ENCODE measurements around the gene RICTOR.

Gene RICTOR

DNA sequence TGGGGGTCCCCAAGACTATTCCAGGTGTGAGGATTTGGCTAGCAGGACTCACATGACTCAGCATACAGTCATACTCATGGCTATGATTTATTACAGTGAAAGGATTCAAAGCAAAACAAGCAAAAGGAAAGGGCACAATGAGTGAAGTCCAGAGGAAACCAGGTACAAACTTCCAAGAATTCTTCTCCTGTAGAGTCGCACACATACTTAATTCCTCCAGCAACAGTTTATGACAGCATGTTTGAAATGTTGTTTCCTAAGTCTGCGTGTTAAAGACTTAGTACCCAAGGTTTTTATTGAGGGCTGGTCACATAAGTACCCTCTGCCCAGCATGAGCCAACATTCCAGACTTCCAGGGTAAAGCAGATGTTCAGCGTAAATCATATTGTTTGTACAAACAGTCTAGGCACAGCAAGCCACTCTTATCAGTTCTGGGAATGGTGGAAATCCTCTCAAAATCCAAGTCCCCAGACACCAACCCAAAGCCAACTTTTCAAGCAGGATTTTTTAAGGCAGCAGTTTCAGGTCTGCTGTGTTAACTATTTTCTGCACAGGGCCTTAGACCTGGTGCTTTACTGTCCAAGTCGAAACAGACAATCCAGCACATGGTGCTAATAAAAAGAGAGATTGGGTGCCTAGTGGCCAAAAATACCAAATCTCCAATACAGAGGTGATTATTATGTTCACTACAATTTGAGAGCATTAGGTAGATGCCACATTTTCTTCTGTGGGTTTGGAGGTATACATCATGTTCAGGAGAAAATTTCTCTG lies 18.6 kb upstream of the RICTOR start:
- no peak for DNase-seq

DNA sequence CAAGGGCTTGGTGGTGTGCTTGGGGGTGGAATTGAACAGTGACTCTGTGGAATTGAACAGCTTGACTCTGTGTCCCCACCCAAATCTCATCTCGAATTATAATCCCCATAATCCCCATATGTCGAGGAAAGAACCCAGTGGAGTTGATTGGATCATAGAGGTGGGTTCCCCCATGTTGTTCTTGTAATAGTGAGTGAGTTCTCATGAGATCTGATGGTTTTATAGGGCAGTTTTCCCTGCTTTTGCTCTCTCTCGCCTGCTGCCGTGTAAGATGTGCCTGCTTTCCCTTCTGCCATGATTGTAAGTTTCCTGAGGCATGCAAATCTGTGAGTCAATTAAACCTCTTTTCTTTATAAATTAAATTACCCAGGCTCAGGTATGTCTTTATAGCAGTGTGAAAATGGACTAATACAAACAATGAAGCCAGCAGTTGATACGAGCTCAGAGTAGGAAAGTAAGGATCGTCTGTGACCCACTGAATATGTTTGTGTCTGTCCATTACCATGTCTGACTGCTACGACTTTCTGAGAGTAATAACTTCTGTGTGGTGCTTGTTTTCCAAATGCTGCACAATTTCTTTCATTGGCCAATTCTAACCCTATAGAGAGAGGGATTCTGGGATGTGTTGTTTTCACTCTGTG lies 17.9 kb upstream of the RICTOR start:
- DNase-seq, result no peak

DNA sequence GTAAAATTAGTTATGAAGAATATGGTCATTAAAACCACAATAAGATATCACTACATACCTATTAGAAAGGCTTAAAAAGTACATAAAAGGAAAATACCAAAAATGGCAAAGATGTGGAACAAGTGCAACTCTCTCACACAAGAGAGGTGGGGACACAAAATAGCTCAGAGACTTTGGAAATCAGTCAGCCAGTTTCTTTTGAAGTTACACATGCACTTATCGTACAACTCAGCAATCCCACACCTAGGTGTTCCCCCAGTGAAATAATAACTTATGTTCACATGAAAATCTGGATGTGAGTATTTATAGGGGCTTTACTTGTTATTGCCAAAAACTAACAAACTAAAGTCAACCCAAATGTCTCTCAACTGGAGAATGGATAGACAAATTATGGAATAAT lies 9.8 kb upstream of the RICTOR start:
- no peak for DNase-seq

DNA sequence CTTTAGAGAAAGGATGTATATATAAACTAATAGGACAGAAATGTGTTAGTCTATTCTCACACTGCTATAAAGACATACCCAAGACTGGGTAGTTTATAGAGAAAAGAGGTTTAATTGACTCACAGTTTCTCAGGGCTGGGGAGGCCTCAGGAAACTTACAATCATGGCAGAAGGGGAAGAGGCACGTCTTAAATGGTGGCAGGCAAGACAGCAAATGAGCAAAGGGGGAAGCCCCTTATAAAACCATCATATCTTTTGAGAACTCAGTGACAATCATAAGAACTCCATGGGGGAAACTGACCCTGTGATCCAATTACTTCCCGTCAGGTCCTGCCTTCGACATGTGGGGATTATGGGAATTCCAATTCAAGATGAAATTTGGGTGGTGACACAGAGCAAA lies 8.8 kb upstream of the RICTOR start:
- no peak for DNase-seq

DNA sequence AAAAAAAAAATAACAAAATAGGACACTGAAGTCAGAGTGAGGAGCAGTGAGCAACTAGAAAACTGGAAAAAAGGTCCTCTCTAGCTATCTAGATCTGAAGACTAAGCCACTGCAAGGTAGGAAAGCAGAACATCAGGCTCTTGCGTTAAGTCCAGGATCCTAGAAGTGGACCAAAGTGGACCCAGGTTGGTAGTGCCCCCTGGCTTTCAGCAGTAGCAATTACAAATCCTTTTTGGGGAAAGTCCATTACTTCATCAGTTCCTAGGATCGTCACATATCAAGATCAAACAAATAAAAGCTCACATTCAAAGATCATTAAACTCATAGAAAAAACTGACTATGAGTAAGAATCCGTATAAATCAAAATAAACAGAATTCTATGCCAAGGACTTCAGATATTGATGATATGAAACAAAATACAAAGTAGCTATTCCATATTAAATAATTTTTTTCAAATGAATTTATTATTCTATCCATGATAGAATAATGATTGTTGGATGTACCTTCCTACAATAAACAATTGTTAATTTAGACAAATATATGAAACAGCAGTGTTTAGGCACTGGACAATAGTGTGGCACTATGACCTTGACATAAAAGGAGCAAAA lies 6.5 kb upstream of the RICTOR start:
- DNase-seq, result no peak

DNA sequence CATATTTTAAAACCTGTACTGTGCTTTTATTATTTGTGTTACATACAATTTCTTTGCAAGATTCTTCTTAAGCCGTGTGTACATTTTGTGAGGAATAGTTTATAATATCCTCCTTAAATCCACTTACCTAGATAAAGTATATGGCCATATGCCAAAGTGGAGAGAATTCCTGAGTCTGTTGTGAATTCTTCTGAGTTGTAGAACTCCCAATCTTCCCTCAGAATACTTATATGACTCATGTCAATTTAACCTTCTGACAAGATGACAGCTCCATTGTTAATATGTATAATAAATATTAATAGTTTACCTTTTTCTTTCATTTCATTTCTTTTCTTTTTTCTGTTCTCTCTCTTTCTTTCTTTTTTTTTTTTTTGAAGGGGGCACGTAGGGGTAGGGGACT lies 6.0 kb upstream of the RICTOR start:
- no peak for DNase-seq

DNA sequence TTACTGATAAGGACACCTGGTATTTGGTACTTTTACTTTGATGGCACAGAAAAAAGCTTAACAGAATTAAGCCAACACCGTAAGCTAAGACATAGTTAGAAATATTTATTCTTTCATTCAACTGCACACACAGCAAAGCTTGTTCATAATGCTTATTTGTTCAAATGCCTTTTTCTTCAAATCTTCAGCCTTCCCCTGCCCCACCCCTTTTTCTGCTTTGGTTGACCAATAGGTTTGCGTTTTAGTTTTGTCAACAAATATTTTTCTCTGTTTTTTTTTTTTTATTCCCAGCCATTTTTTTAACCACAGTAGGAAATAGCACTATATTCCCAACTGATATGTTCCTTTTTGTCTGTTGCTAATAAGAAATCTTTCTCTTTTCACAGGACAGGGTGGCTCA lies 4.9 kb upstream of the RICTOR start:
- no peak for DNase-seq

DNA sequence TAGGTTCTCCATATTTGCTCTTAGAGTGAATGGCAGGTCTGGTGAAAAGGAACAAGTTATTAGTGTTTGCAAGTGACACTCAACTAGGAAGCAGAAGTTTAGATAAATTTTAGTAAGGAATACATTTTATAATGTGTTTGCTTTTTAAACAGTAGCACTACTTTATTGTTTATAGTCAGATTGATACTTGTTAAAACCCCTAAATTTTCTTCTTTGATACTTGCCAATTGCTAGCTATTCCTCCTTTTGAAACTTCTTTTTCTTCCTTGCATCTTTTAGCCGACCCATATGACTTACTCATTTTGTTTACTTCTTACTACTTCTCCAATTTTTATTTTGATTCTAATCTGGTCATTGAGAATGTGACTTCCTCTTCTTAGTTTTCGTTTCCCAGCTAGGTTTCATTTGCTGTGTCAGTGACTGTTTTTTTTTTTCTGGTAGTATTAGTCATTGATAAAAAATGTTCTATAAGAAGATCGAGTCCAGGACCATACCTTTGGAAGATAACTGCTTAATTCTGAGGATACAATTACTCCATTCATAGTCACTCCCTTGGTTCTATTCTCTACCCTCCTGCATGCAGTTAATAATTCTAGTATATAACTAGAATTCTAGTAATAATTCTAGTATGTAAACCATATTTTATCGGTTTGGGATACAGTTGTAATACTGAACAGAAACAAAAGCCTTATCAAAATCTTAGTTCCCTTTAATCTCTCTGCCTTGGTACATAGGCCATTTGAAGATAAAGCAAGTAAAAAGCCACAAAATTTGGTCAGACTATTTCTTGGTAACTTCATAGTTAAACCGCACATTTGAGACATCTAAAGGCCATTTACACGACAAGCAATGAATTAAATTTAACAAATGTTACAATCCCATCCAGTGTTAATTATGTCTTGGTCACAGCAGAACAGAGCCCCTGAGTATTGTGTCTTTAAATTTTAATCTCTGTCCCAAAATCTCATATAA lies 2.8 kb upstream of the RICTOR start:
- no peak for DNase-seq

DNA sequence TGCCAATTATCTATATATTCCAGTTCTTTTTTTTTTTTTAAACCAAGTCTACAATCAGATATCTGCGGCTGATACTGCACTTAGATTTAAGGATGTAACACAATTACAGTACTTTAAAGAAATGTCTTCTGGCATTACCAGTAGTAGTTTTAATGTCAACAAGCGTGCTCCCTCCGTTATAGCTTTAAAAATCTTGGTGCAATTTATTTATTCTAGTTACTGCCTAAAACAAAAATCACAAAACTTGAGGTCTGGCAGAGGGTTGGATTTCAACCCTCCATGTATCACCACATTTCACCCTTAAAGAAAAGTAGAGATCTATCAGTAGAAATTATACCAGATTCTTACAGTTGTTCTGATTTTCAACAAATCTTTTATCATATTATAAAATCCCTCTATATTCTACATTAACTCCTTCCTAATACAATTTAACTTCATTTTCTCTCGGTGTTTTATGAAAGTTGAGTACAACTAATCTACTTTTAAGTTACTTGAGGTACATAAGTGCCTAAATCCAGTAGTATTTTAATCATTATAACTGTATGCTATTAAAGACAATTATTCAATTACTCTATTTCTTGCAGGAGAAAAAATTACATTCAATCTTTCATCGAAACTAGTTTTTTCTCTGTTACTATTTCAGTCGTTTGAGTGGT lies 2.0 kb upstream of the RICTOR start:
- no peak for DNase-seq

DNA sequence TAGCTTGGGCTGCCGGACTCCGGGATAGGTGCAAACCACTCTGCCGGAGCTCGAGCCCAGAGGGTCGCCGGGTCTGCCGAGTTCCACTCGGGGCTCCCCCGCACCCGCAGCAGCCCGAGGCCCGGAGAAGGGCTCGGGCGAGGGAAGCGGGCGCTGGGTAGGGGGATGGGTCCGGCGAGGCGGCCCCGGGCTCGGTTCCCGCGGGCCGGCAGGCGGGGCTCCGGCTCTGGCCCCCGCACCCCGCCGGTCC lies 507 bp downstream of the RICTOR start:
- DNase-seq, result no peak

DNA sequence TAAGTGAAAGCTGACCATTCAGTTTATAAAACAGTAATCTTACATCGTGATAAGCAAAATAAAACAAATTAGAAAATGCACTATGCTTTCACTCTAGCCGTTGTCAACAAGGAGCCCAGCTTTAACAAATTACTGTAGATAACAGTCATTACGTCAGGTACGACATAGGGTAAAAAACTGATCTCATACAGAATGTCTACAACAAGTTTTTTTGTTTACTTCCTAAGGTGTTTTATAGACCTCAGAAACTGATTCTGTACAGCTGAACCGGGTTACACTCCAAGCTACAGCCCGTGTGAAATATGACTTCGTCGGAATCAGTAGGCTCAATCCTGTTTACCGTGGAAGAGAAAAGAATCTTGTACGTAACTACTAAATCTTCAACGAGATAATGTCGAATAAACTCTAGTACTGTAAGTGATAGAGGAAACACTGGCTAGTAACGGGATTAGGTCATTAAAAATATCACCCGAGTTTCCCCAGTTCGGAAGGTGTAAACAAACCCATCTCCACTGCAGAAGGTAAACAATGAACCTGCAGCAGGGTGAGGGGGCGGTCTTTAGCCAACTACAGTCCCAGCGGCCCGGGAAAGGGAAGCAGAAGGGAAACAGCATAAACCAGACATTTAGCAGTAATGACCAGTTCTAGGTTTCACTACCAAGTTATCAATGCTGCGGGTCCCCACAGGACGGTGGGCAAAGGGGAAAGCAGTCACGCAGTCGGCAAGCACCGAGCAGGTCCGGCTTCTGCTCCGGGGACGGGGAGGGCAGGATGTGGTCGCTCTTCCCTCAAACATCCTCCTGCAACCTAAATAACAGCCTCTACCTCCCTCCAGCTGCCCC lies 1.1 kb downstream of the RICTOR start:
- DNase-seq, result peak; percentile 26

DNA sequence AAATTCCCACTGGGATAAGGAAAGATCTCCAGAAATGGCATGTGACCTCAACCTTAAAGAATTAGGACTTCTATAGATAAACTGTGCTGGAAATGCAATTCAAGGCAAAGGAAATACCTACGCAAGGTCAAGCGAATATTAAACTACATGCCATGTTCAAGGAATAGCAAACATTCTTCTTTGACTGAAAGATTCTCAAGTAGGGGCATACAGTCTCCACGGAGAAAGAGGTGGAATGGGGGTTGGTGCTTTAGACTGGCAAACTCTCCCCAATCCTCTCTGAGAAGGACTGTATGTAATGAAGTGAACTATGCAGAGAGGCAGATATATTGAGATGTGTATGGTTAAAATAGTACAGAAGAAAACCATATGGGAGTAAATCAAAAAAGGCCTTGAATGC lies 6.1 kb downstream of the RICTOR start:
- no peak for DNase-seq

DNA sequence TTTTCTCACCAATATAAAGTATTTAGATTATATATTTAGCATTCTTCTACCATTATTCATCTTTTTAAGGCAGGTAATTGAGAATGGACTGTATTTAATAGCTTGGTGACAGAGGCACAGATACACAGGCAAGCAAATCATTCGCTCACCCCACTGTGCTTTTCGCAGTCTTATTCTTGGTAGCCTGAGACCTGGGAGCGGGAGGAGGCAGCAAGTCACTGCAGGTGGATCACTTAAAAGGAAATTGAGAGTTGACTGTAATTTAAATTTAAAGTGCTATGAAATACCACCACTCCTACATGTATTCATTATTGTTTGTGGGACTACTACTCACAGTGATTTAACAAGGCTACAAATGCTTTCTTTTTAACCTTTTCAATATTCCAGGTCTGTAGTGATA lies 9.7 kb downstream of the RICTOR start:
- DNase-seq, result no peak

DNA sequence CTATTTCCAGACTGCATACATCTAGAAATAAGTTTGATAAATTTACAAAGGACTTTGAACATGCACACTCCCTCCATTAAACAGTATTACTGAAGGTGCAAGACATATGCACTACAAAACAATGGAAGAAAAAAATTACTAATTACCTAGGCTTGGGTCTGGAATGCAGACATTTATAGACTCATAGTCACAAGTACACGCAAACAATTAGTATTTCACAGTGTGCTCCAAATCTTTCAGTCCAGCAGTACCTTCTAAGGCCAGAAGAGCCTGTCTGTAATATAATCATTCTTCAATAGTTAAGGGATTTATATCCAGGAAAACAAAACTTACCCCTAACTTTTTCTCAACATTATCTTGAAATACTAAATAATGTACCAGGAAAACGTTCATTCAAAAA lies 11.2 kb downstream of the RICTOR start:
- no peak for DNase-seq

DNA sequence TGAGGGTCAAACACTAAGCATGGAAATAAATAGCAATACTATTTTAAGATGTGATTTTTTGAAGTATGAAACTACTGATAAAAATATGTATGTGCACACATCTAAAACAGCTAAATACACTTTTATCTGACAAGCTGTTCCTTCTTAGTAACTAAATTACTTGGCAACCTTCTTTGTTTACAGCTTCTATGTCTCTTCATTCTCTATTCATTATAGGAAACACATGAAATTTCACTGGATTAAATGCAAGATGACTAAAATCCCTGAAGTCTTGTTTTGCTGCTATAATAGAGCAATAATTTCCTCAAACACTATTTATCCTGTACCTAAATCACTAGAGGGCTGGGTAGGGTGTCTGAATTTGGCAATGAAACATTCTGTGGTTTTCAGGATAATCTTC lies 11.7 kb downstream of the RICTOR start:
- no peak for DNase-seq

DNA sequence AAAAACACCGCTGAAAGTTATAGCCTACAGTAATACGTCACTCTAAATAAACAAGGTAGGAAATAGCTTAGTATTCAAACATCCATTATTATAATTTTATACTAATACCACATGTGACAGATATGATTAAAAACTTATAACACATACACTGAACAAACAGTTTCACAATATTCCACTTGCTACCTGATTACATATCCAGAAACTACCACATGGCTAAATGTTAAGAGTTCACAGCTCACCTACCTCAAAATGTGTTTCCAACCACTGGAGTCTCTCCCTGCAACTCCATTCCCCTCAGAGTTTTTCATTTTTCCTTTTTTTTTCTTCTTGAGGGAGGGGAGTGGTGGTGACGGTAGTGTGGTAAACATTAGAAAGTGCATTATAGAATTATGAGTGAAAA lies 12.1 kb downstream of the RICTOR start:
- no peak for DNase-seq

DNA sequence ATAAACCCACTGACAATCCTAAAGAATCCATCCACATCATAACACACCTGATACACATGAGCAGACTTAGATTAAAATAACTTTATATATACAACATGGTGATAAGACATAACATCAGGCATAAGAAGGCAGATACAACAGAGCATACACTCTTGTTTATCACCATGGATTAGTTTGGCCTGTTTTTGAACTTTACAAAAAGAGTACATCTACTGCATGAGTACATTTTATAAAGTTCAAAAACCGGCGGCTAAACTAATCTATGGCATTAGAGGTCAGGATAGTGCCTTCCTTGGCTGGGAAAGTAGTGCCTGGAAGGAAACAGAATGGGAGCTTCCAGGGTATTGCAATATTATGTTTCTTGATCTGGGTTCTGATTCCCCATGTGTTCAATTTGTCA lies 15.1 kb downstream of the RICTOR start:
- DNase-seq, result no peak

DNA sequence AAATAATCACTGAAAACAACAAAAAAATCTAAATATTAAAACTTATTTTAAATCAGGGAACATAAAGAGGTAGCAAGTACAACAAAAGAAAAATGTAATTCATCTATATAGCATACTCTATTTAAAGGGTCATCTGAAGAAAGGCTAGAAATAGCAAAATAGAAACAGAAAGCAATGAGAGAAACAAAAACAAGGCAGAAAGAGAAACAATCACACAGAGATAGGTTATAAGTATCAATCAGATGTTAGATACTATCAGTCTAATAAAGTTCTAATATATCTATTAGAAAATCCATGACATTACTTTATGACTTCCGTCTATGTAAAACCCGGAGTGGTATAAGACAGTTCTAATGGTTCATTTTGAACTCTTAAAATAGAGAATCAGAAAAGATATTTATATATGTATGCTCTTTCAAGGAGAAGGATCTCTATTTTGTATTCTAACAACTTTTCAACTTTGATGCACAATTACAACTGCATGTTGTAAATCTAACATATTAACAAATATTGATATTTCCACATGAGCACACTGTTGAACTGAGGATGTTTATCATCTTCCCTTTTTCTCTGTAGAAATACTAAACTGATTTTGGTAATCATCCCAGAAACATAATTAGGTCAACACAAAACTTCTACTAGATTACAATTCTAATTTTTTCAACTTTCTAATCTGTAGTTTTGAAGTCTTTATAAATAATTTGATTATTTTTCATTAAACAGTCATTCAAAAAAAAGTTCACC lies 15.8 kb downstream of the RICTOR start:
- no peak for DNase-seq

DNA sequence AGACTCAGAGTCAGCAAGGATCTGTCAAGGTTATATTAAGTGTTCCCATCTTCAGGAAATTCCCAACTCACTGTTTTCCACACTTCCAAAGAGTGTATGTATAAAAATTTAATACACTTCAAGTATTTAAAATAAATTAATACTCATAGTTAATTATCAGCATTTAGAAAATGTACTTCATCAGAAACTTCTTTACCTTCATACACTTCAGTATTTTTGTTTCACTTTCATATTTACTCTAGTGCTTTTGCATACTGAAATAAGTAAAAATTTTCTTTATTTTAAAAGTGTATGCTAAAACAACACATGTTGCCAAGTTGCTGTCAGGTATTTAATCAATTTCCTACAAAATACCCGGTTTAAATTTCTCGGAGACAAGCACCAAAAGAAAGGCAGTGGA lies 16.5 kb downstream of the RICTOR start:
- no peak for DNase-seq

DNA sequence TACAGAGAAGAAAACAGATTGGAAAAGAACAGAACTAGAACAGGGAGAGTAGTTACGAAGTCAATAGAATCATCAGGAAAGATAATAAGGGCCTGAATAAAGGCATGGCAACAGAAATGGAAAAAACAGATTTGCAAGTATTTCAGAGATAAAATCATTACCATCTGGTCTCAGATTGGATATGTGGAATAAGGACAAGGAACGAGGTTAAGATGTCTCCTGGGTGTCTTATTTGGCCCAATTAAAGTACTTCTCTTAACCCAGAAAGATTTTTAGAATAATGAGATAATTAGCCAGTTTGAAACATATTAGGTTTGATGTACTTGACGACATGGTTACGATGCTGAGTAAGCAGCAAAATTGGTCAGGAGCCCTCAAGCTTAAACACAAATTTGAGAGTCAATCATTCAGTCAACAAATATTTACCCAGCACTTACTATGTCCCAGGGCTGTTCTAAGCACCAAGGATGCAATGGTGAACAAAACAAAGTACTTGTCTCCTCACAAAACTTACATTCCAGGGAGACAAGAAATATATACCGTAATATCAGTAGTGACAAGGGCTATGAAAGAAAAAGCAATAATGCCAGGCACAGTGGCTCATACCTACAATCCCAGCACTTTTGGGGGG lies 18.3 kb downstream of the RICTOR start:
- no peak for DNase-seq
